Liver (tissue), 3 donors: Measurements from ENCODE around the gene FKBP3.
"Not testable (repeated sequence)": the region's sequence is repeated elsewhere in the genome, so short reads cannot be mapped to it uniquely, and the experiment has no call there.

Experiments
- ATF3 ChIP-seq: IDR thresholded peaks from 2 replicates; pipeline ENCODE4 v1.6.1; 2016; ENCODE audit warnings: antibody characterized with exemption
- SP1 ChIP-seq: IDR thresholded peaks from 2 replicates; pipeline ENCODE4 v1.6.1; 2018; ENCODE audit warnings: antibody characterized with exemption, mild to moderate bottlenecking
- YY1 ChIP-seq: IDR thresholded peaks from 2 replicates; pipeline ENCODE4 v1.6.1; 2016; ENCODE audit warnings: antibody characterized with exemption, mild to moderate bottlenecking
- TF ChIP-seq, protein P1 (sequence below): fragments of 150-350 bp; IDR thresholded peaks from 2 replicates; pipeline ENCODE4 v1.5.1; 2017; ENCODE audit warnings: improper control_type of control experiment, low read depth, low read length; ENCODE audit not compliant: missing input control
- TF ChIP-seq, protein P2 (sequence below): IDR thresholded peaks from 2 replicates; pipeline ENCODE4 v1.6.1; 2016; ENCODE audit warnings: antibody characterized with exemption, mild to moderate bottlenecking
- donor health status: healthy.
- donor health status: healthy.

GRCh38 chr14:45080416-45080968 lies 53.8 kb downstream of the FKBP3 start:
- not testable (repeated sequence) for TF ChIP-seq SP1, ATF3, YY1
- TF ChIP-seq, protein P1, sequence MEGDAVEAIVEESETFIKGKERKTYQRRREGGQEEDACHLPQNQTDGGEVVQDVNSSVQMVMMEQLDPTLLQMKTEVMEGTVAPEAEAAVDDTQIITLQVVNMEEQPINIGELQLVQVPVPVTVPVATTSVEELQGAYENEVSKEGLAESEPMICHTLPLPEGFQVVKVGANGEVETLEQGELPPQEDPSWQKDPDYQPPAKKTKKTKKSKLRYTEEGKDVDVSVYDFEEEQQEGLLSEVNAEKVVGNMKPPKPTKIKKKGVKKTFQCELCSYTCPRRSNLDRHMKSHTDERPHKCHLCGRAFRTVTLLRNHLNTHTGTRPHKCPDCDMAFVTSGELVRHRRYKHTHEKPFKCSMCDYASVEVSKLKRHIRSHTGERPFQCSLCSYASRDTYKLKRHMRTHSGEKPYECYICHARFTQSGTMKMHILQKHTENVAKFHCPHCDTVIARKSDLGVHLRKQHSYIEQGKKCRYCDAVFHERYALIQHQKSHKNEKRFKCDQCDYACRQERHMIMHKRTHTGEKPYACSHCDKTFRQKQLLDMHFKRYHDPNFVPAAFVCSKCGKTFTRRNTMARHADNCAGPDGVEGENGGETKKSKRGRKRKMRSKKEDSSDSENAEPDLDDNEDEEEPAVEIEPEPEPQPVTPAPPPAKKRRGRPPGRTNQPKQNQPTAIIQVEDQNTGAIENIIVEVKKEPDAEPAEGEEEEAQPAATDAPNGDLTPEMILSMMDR = not testable (repeated sequence)
- TF ChIP-seq, protein P2, sequence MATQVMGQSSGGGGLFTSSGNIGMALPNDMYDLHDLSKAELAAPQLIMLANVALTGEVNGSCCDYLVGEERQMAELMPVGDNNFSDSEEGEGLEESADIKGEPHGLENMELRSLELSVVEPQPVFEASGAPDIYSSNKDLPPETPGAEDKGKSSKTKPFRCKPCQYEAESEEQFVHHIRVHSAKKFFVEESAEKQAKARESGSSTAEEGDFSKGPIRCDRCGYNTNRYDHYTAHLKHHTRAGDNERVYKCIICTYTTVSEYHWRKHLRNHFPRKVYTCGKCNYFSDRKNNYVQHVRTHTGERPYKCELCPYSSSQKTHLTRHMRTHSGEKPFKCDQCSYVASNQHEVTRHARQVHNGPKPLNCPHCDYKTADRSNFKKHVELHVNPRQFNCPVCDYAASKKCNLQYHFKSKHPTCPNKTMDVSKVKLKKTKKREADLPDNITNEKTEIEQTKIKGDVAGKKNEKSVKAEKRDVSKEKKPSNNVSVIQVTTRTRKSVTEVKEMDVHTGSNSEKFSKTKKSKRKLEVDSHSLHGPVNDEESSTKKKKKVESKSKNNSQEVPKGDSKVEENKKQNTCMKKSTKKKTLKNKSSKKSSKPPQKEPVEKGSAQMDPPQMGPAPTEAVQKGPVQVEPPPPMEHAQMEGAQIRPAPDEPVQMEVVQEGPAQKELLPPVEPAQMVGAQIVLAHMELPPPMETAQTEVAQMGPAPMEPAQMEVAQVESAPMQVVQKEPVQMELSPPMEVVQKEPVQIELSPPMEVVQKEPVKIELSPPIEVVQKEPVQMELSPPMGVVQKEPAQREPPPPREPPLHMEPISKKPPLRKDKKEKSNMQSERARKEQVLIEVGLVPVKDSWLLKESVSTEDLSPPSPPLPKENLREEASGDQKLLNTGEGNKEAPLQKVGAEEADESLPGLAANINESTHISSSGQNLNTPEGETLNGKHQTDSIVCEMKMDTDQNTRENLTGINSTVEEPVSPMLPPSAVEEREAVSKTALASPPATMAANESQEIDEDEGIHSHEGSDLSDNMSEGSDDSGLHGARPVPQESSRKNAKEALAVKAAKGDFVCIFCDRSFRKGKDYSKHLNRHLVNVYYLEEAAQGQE = not testable (repeated sequence)
